Stimulated activated CD4-positive, alpha-beta T cell treated with anti-CD3 and anti-CD28 coated beads, Interleukin-2, amount 100 ng/mL, for 24 hours (primary cell): Measurements from ENCODE around the gene RAI14.
A peak's percentile ranks its signal among the peaks of the same experiment; 100 is the strongest.

Source experiments
- DNase-seq, 2 donors: peaks; one replicate each; pipeline ENCODE4 v3.0.0-alpha.2; 2020

Gene RAI14

DNA sequence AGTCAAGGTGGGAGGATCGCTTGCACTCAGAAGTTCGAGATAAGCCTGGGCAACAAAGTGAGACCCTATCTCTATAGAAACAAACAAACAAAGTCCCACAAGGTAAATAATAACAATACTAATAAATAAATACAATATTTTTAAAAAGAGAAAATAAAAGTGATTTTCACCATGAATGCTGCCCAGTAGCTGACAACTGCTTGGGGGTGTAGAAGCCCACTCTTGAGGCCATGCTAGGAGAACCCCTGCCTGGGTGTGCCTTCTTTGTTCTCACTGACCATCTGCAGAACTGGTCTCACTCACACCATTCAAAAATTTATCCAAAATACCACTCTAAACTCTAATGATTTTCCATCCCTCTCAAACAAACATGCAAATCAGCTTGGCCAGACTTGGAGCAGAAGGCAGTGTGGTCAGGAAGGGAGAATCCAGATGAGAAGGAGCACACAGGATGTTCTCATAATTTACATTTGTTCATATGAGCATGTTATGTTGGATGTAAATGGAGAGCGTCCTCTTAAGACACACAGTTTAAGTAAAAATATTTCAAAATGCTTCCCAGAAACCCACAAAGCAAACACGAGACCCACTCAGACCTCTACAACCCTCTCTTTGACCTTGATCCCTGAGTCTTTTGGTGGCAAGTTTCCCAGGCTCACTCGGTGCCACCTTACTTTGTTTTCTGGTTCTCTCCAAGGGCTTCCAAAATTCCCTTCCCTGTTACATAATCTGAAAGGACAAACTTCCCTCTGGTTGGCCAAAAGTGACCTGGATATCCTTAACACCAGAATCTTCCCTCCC lies 7.9 kb upstream of the RAI14 start:
- DNase-seq: no peak

DNA sequence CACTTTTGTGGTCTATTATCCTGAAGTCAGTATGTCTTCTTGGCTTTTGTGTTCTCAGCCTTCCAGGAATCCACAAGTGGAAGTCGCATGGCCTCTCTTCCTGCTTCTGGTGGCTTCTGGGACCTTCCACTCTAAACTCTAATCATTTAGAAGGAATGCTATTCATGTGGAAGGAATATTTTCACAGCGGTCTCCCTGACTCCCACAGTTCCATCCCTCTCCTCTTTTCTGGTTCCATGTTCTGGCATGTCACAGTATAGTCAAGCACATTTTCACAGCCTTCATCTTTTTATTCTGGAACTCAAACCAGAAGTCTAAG lies 7.3 kb upstream of the RAI14 start:
- DNase-seq: no peak

DNA sequence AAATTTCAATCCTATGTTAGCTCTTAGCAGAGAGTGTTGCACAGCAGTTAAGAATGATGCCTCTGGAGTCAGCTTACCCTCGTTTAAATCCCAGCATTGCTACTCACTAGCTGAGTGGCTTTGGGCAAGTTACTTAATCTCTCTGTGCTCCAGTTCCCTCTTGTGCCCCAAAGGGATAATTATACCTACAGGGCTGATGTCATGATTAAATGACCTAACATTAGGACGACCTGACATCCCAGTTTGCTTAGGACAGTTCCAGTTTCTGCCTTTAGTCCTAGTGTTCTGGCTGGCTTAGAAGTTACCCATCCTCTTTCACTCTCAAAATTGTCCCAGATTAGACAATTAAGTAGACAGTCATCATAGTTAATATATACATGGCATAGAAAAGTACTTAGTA lies 4.3 kb upstream of the RAI14 start:
- no peak for DNase-seq

DNA sequence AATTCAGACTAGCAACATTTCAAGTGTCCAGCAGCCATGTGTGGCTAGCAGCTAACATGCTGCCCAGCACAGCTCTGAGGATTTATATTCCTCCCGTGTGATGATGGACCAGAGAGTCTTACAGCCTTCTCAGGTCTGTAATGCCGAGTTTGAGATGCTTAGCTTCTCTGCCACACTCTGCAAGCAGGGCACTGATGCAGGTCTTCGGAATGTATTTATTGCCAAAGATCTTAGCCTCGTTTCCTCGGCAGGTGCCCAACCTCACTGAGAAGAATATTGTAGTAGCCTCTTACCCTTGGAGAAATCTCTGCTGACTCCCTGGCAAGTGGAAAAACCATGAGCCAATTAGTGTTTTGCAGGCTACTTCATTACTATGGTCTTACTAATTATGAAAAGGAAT lies 3.7 kb upstream of the RAI14 start:
- DNase-seq: no peak

DNA sequence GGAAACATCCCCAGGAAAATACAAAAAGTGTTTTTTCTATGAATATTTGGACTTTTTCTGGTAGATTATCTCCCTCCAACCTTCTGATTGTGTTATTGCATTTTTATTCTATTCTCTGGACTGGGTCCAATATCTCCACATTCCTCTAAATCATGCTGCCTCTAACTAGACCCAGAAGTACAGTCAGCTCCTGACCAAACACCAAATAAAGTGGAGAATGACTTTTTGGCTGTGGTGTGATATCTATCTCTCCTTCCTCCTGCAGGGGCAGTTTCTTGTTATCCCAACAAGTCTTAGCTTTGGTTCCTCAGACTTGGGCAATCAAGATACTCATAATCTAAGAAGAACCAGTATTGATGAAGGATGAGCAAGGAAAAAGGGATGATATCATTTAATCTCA lies 3.2 kb upstream of the RAI14 start:
- DNase-seq: no peak

DNA sequence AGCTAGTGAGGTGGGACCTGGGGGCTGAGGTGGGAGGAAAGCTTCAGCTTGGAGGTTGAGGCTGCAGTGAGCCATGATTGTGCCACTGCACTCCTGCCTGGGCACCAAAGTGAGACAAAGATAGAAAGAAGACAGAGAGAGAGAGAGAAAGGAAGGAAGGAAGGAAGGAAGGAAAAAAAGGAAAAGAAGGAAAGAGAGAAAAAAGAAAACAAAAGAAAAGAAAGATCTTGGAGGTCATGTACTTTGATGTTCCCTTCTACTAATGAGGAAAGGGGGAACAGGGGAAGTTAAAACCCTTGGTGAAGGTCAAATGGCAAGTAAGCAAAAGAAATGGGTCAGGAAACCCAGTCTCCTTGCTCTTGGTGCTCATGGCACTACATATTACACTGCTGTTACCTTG lies 2.4 kb upstream of the RAI14 start:
- no peak for DNase-seq

DNA sequence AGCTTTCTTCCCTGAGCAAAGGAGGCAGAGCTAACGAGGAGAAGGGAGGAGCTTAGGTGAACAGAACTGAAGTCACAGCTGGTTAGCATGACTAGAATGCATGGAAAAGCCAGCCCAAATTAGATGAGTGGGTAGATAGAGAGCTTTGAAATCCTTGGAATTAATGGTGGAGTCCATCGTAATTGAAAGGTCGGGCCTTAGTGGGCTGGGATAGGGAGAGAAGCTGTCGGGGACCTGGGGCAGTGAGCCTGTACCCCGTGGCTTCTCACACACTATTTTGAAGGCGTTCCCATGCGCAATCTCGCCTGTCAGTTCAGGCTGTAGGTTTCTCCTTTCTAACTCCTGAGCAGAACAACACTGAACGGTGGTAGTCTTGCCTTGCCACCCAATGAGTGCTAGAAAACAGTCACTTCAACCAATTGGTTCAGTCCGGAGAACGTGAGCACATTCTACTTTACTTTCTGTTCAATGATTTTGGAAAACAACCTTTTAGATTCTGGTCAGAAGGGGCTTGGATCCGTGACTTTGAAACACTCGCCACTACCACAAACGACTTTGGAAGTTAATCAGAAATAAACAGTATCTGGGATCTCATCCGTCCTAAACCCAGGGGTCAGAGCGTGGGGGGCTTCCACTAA lies 655 bp upstream of the RAI14 start:
- peak in 1 of 2 donors; percentile 29 for DNase-seq

DNA sequence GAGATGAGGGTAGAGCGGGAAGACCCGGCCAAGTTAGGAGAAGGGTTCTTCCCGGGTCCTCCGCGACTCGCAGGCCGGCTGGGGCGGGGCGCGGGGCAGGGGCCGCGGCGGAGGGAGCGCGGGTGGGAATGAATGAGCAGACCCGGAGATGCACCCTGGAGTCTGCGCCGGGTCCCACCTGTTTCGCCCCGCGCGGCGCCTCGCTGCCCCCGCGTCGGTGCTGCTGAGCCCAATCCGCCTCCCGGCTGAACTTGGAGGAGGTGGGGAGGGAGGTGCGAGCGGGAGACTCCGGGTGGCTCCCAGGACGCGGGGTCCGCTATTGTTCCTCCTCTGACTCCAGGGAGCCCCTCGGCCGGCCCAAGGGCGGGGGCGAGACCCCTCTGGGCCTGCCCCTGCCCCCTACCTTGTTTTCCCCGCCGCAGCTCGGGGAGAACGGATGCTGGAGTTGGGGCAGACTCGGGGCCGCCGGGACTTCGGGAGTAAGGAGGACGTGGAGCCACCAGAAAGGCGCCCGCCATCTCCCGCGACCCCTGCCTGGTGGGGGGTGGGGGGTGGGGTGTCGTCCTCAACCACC lies 659 bp downstream of the RAI14 start:
- peak in 1 of 2 donors; percentile 39 for DNase-seq

DNA sequence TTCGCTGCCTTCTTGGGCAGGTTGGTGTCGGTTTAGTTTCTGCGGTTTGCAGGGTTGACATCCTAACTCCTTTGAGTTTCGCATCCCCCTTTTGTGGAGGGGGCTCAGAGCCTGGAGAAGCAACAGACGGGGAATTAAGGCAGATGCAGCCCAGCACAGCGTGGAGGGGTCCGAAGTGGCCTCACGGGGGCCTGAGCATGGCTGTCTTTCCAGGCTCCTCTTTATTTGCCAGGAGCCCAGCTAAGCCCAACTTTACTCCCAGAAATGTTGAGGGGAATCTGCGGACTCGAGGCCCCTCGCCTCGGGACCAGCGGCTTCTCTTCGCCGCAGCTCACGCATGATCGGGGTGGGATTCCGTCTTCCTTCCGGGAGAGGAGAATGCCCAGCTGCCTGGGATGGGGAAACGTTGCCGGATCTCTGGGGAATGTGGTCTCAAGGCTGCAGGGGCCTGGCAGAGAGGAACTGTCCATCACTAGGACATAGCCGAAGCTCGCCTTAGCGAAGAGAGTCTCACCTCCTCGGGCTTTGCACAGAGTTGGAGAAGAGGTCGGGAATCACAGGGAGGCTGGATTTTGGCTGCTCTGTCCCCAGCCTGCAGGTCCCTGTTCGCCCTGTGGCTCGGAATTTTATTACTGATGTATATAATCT lies 1.3 kb downstream of the RAI14 start:
- no peak for DNase-seq

DNA sequence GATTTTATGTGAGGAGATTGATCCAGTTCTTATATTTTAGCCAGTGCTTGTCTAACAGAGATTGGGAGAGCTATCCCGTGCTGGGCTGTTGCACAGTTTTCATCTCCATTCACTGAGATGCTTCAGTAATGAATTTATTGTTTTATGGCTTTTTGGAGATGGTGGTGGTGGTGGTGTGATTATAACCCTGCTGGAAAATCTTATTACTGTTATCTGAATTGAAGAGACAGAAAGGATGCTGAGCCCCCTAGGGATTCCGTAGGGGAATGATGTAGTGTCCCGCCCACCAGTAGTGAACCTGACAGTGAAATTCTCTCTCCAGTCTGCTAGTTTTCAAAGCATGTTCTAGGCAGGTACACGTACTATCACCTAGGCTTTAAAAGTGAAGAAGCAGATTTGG lies 1.9 kb downstream of the RAI14 start:
- no peak for DNase-seq

DNA sequence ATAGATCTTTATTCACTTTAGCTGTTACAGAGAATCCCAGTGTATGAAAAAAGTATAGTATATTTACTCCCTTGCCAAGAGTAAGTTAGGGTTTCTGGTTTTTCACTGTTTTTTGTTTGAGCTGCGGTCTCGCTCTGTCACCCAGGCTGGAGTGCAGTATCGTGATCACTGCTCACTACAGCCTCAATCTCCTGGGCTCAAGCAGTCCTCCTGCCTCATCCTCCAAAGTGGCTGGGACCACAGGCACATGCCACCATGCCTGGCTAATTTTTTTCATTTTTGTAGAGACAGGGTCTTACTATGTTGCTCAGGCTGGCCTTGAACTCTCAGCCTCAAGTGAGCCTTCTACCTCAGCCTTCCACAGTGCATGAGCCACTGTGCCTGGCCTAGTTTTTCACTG lies 3.0 kb downstream of the RAI14 start:
- DNase-seq: no peak

DNA sequence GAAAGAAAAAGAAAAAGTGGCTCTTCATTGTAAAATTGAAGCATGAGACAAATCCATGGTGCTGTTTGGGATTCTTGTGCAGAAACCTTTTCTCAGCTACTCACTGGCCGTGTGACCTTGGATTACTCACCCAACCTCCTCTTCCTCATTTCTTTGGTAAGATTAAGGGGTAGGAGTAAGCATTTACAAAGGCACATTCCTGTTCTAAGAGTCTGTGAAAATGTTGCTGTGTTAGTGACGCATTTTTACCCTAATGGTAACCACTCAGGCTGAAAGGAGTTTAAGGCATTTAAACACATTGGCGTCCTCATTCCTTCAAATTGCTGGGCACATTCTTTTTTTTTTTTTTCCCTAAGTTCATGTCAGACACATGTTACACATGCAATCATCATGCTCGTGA lies 4.3 kb downstream of the RAI14 start:
- no peak for DNase-seq

DNA sequence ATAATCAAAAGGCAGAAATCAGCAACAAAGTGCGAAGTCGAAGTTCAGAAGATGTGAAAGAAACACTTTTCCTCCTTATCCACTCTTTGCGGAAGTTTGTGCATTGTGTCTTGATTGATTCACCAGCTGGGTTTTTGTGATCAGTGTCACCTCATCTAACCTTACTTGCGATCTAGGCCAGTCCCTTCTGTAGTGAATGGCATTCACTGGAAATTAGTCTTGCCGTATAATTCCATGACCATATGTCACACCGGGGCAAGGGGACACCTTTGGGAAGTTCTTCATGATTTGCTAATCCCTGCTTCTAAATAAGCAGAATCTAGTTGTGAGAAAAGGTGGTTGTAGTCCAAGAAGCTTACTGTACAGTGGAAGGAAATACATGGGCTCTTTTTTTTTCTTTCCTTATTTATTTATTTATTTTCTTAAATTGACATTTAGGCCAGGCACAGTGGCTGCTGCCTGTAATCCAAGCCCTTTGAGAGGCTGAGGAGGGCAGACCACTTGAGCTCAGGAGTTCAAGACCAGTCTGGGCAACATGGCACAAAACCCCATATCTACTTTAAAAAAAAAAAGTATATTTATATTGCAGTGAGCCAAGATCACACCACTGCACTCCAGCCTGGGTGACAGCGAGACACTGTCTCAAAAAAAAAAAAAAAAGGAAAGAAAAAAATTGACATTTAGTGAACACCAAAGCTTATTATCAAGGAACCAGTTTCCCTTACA lies 7.8 kb downstream of the RAI14 start:
- no peak for DNase-seq

DNA sequence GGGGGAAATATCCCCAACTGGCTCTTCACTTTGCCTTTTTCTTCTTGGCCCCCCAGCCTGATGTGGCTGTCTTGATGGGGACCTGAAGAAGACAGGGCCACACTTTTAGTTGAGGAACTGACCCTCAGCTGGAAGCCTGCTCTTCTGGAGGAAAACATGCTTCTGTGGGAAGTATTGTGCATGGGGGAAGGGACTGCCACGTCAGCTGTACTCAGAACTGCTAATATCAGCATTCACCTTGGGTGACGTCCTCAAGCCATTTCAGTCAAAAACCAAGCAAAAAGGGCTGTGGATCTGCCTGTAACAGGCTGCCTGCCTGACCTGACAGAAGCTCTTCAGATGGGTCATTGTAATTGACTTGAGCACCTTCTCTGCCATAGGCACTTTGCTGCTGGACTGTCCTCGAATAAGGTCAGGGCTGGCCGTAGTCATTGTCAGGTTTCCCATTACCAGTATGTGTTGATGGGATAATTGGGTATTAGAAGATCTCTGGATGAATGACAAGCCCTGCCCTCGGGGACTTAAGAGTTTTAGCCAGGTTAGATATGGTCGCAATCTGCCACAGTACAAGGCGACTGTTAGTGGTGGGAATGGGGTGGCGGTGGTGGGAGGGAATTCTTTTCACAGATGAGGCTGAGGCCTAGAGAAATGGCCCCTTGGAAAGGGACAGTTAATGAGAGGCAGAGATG lies 10.4 kb downstream of the RAI14 start:
- DNase-seq: no peak

DNA sequence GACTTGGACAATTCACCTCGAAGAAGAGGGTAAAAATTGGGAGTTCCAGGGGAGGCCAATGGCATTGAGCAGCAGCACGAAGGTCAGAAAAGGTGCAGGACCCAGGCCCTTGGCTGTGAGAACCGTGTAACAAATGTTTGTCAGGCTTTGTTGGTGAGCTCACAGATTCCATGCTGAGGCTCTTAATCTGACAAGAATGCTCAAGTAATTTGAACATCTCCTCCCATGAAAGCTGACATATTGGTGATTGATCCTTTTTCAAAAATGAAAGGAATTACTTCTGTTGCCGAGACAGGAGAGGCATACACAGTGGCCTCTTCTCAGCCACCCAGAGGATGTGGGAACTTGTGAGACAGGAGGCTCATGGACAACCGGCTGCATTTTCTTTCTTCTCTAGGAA lies 11.6 kb downstream of the RAI14 start:
- no peak for DNase-seq

DNA sequence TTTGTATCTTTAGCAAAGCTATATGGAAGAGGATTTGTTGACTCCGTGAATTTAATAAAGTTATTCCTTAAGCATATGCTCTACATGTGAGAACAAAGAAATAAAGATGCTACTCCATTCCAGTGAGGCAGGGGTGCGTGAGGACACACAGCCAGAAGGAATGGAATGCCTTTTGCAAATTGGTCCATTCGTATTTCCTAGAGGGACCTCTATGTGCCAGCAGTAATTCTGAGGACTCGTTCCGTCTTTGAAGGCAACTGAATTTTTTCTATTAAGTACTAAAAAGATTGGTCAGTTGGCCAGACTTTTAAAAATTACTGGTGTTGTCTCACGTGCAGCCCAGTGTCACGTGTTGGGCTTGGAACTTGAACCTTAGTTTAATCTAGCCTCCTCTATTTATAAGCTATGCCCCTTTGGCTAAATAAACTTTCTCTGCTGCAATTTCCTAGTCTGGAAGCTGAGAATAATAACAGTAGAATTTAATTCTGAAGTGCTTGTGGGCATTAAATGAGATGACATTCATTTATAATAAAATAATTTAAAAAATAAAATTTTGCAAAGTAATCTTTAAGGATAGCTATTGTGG lies 13.9 kb downstream of the RAI14 start:
- DNase-seq: no peak

DNA sequence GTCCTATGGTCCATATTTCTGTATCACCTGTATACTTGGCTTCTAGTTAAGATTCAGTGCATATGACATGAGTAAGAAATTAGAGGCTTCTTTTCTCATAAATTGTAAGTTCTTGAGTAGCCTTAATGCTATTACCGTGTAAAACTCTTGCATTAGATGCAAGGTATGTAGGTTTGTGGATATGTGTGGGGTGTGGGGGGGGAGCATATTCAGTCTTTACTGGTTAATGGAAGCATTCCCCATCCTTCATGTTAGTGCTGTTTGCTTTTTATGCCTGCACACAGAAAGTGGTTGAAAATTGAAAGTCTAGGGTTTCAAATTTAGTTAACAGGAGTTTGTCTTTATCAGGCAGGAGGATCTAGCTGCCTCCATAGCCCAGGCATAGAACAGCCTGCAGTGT lies 16.1 kb downstream of the RAI14 start:
- no peak for DNase-seq

DNA sequence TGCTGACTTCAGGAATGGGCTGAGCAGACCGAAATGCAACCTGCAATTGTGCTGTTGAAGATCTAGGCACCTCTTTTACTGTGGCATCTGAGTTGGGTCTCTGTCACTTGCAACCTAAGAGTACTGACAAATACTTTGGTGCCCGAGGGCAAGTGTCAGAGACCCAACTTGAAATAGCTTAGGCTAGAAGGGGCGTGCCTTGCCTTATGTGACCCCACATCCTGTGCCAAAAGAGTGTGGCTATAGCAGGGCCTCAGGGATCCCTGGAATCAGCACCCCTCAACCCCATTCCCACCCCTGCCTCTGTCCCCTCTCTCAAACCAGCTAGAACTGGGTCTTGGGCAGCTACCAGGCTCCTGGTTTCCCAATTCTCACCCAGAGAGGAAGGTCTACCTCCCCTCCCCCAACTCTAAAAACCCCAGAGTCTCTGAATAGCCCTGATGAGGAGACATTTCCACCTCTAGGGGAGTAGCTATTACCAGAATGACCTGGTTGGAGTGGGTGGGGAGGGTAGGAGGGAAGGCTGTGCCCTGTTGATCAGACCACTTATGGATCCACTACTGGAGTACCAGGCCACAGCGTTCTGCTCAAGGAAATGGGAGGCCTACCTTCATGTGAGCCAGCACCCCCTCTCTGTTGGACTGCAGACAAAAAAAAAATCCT lies 17.5 kb downstream of the RAI14 start:
- DNase-seq: no peak

DNA sequence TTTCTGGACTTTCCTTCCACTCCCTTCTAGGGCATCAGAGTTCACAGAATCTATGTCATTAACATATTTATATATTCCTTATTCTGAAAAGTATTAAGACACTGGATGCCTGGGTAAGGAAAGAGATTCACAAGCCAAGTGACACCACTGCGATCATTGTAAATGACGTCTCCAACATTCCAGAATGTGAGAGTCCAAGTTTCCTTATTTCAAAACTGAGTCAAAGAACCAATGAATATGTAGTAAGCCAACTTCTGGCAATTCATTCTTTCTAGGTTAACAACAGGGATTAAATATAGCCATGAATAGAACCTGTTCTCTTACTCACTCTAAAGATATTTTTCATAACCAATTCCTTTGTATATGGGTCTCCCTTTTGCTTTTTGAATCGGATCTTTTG lies 18.1 kb downstream of the RAI14 start:
- DNase-seq: no peak

DNA sequence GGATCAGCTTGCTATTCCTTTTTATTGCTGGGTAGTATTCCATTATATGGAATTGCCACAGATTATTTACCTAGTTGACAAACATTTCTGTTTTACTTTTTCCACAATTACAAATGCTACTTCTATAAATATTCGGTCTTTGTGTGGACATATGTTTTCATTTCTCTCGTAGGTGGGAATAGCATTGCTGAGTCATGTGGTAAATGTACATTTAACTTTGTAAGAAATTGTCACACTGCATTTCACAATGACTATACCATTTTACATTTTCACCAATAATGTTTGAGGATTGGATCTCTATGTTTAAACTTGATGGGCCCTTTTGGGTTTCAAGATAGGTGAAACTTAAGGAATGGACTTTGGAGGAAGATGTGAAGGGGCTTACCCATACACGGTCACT lies 19.7 kb downstream of the RAI14 start:
- no peak for DNase-seq

DNA sequence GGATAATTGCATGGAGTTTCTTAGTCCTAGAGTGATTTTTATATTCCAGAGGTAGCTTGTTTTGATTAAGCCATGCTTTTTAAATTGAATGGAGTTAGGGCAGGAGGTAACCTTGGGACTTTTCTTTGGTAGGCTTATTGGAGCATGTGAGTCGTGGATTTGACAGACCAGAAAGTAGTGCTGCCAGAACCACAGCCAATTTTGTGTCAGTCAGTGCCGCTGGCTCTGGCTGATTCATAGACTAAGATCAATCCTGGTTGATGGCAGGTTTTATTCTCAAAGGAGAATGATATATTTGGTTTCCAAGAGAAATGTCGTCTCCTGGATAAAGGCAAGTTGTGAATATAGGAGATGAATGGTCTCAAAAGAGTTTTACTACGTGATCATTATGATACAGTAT lies 20.3 kb downstream of the RAI14 start:
- no peak for DNase-seq

DNA sequence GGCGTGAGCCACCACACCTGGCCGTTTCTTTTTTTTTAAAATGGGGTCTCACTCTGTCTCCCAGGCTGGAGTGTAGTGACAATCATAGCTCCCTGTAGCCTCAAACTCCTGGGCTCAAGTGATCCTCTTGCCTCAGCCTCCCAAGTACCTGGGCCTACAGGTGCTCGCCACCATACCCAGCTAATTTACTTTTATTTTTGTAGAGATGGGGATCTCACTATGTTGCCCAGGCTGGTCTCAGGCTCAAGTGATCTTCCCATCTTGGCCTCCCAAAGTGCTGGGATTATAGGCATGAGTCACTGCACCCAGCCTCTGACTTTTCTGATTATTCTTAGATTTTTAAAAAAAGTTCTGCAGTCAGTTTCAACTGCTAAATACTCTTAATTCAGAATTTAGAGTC lies 21.3 kb downstream of the RAI14 start:
- DNase-seq: no peak
